ENCODE measurements around the gene UBE2D1.
"Not testable (repeated sequence)": the region's sequence is repeated elsewhere in the genome, so short reads cannot be mapped to it uniquely, and the experiment has no call there.

UBE2D1 gene

GRCh38 chr10:58384544-58384998 lies 49.8 kb downstream of the UBE2D1 start:
- DNase-seq, result no peak

GRCh38 chr10:58384999-58385783 lies 50.4 kb downstream of the UBE2D1 start, which contains the start of gene TFAM:
TFAM (plus strand) TSS chr10:58385410; CDS start chr10:58385548, 138 bp downstream.
- peak; percentile 25 for DNase-seq

- no peak for DNase-seq
Observed at GRCh38 chr10:58385784-58386112, 50.9 kb downstream of the UBE2D1 start.

- DNase-seq, result no peak
Observed at GRCh38 chr10:58389024-58389423, 54.2 kb downstream of the UBE2D1 start.

- no peak for DNase-seq
Observed at GRCh38 chr10:58393317-58393716, 58.5 kb downstream of the UBE2D1 start.

- DNase-seq, result no peak
Observed at GRCh38 chr10:58394471-58394870, 59.7 kb downstream of the UBE2D1 start.

- no peak for DNase-seq
Observed at GRCh38 chr10:58396057-58396456, 61.3 kb downstream of the UBE2D1 start.

GRCh38 chr10:58397830-58398229 lies 63.0 kb downstream of the UBE2D1 start:
- no peak for DNase-seq

GRCh38 chr10:58399410-58399809 lies 64.6 kb downstream of the UBE2D1 start:
- DNase-seq, result no peak

GRCh38 chr10:58400609-58401008 lies 65.8 kb downstream of the UBE2D1 start:
- DNase-seq, result no peak

GRCh38 chr10:58404001-58404400 lies 69.2 kb downstream of the UBE2D1 start:
- DNase-seq, result no peak

- no peak for DNase-seq
Observed at GRCh38 chr10:58409956-58410610, 75.3 kb downstream of the UBE2D1 start.

GRCh38 chr10:58412502-58412961 lies 77.7 kb downstream of the UBE2D1 start:
- no peak for DNase-seq

GRCh38 chr10:58414270-58415041 lies 79.7 kb downstream of the UBE2D1 start:
- DNase-seq, result no peak

GRCh38 chr10:58415757-58416156 lies 81.0 kb downstream of the UBE2D1 start:
- no peak for DNase-seq

GRCh38 chr10:58417902-58418301 lies 83.1 kb downstream of the UBE2D1 start:
- not testable (repeated sequence) for DNase-seq
